A673 (cell line): ENCODE results near the gene TMEM255B.

ENCODE experiments used
- EZH2 ChIP-seq: fragments of 200-600 bp; sonication (generic); IDR thresholded peaks from 2 replicates; pipeline ENCODE4 v1.6.1; 2017; ENCODE audit warnings: borderline replicate concordance, low read depth, mild to moderate bottlenecking, mixed read lengths, antibody characterized with exemption, low read length; ENCODE audit not compliant: poor library complexity, severe bottlenecking
- TF ChIP-seq, protein P1 (sequence below): fragments of 300-800, 200-600 bp; sonication (generic); conservative IDR thresholded peaks from 2 replicates; pipeline ENCODE4 v1.5.1; 2017; ENCODE audit warnings: low read depth, mild to moderate bottlenecking, antibody characterized with exemption, low read length, moderate library complexity, mixed read lengths

- TF ChIP-seq, protein P1, sequence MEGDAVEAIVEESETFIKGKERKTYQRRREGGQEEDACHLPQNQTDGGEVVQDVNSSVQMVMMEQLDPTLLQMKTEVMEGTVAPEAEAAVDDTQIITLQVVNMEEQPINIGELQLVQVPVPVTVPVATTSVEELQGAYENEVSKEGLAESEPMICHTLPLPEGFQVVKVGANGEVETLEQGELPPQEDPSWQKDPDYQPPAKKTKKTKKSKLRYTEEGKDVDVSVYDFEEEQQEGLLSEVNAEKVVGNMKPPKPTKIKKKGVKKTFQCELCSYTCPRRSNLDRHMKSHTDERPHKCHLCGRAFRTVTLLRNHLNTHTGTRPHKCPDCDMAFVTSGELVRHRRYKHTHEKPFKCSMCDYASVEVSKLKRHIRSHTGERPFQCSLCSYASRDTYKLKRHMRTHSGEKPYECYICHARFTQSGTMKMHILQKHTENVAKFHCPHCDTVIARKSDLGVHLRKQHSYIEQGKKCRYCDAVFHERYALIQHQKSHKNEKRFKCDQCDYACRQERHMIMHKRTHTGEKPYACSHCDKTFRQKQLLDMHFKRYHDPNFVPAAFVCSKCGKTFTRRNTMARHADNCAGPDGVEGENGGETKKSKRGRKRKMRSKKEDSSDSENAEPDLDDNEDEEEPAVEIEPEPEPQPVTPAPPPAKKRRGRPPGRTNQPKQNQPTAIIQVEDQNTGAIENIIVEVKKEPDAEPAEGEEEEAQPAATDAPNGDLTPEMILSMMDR: no peak
- TF ChIP-seq EZH2: no peak
These were observed 39.3 kb downstream of the TMEM255B start for GRCh38 chr13:113798200-113798811.
